ENCODE data around the gene BEND5. TPM values are rescaled to one million over a fixed set of nuclear protein-coding genes. Genes with fewer than 3 reads are reported as not detected.

Gene BEND5
- total RNA-seq, 2 experiments from 2014 or later, result 2.0 to 2.5 TPM

GRCh38 chr1:48785869-48786268 lies 9.2 kb upstream of the BEND5 start:
- Mint-ChIP-seq H3K9me3 (no peaks in the 10 kb centered on the region), H3K4me3 (no peak overlapping the region), H3K4me1 (peaks cover 8% of the 10 kb centered on the region), H3K36me3 (ENCODE audit: low read depth) (no peaks in the 10 kb centered on the region), H3K27me3 (no peaks in the 10 kb centered on the region), H3K27ac (no peak overlapping the region)
- ChIA-PET CTCF (no interaction called here), POLR2A (no interaction called here)
- DNase-seq, result no peak

DNA sequence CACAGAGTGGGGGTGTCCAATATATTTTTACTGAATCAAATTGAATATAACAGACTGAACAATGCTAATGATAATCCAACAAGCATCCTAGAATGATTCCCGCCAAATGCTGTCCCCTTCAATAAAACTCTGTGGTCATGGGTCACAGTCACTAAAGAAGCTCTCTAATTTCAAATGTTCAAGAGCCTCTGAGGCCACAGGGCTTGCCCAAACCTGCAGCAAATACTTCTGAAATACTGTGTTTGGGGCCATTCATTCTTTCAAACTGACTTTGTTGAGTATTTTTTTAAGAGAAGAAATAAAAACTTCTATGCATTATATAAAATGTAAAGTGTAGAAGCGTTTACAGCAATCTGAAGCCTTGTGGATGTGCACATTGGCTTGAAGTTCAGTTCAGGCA lies 7.6 kb upstream of the BEND5 start:
- Mint-ChIP-seq H3K27ac (no peak overlapping the region), H3K4me1 (no peaks in the 10 kb centered on the region), H3K36me3 (ENCODE audit: low read depth) (no peaks in the 10 kb centered on the region), H3K4me3 (no peak overlapping the region), H3K27me3 (peaks cover under 1% of the 10 kb centered on the region), H3K9me3 (no peaks in the 10 kb centered on the region)
- POLR2A ChIA-PET, result no interaction called here
- CTCF ChIA-PET, result no interaction called here
- DNase-seq, result no peak

DNA sequence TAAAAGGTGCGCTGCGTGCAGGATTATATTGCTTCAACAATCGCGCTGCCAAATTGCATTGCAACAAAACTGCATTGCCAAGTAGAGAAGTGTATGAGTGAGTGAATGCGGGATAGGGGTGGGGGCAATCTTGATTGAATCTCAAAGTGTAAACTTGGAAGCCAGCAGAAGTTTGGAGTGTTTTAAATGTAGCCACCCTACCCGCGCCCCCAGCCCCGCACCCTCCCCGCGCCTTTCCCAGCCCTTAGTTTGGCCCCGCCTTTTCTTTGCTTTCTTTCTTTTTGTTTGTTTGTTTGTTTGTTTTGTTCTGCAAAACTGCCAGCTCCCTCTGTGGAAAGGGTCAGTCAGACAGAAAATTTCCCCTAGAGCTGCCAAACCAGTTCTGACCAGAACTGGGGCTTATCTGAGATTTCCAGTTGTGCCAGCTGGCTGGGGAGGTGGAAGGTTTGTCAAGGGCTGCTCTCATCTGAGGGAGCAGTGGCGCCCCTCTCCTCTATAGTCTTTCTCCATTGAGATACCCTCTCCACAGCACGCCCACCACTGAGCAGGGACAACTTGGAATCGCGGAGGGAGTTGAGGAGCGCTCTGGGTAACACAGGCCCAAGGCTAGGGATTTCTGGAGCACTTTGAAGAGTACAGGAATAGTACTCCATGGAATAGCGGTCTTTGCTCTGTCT lies 666 bp upstream of the BEND5 start:
- H3K27ac Mint-ChIP-seq, result peak overlapping the region; percentile 84
- H3K4me3 Mint-ChIP-seq, result peak overlapping the region; percentile 84
- ChIA-PET POLR2A (no interaction called here), CTCF (no interaction called here)
- peaks cover 5% of the 10 kb centered on the region for H3K36me3 Mint-ChIP-seq (ENCODE audit: low read depth)
- H3K4me1 Mint-ChIP-seq, result peaks cover 23% of the 10 kb centered on the region
- H3K9me3 Mint-ChIP-seq, result no peaks in the 10 kb centered on the region
- no peak for DNase-seq
- H3K27me3 Mint-ChIP-seq, result peaks cover 15% of the 10 kb centered on the region

- no peak for DNase-seq
- Mint-ChIP-seq H3K9me3 (no peaks in the 10 kb centered on the region), H3K4me1 (peaks cover 23% of the 10 kb centered on the region), H3K4me3 (peak overlapping the region; percentile 86), H3K36me3 (ENCODE audit: low read depth) (peaks cover 8% of the 10 kb centered on the region), H3K27me3 (peaks cover 15% of the 10 kb centered on the region), H3K27ac (peak overlapping the region; percentile 87)
- ChIA-PET CTCF (interaction anchor here (0.9 kb wide), 1 partner anchor 25 kb away, joined by 3 read pairs; no protein-coding TSS in a partner anchor), POLR2A (no interaction called here)
These were observed 779 bp downstream of the BEND5 start for GRCh38 chr1:48775831-48776392.

- peaks cover 11% of the 10 kb centered on the region for H3K27me3 Mint-ChIP-seq
- peaks cover 23% of the 10 kb centered on the region for H3K4me1 Mint-ChIP-seq
- POLR2A ChIA-PET, result no interaction called here
- H3K36me3 Mint-ChIP-seq (ENCODE audit: low read depth), result peaks cover 8% of the 10 kb centered on the region
- H3K27ac Mint-ChIP-seq, result no peak overlapping the region
- DNase-seq, result no peak
- no peak overlapping the region for H3K4me3 Mint-ChIP-seq
- CTCF ChIA-PET, result interaction anchor here (0.8 to 1.1 kb wide), 2 partner anchors 17 to 31 kb away, joined by 3 read pairs; no protein-coding TSS in a partner anchor
- H3K9me3 Mint-ChIP-seq, result no peaks in the 10 kb centered on the region
These were observed 3.6 kb downstream of the BEND5 start for GRCh38 chr1:48773133-48773532.

- no peak for DNase-seq
- Mint-ChIP-seq H3K4me1 (peaks cover 21% of the 10 kb centered on the region), H3K27ac (no peak overlapping the region), H3K27me3 (peaks cover 7% of the 10 kb centered on the region), H3K36me3 (ENCODE audit: low read depth) (peaks cover 8% of the 10 kb centered on the region), H3K9me3 (no peaks in the 10 kb centered on the region), H3K4me3 (no peak overlapping the region)
- CTCF ChIA-PET, result interaction anchor here (1.4 kb wide), 1 partner anchor 10 kb away, joined by 4 read pairs; no protein-coding TSS in a partner anchor
- POLR2A ChIA-PET, result no interaction called here
These were observed 4.5 kb downstream of the BEND5 start for GRCh38 chr1:48772211-48772610.

DNA sequence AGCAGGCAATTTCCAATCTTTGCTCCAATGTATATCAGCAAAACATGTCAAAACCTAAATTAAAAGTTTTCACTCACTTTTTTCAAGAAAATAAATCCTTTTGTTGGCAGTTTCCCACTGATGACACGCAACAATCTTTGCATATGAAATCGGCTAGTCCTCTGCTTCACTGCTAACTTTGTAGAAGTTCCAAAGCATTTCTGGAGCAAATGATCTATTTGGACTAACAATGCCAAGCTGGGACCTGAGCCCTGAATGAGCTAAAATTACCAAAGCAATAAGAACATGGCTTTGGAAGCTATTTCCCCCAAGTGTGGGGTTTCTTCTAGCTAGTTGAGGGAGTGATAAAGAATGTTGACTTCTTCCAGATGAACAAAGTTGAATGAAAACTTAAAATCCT lies 5.1 kb downstream of the BEND5 start:
- no peak for DNase-seq
- Mint-ChIP-seq H3K27me3 (peaks cover 4% of the 10 kb centered on the region), H3K27ac (no peak overlapping the region), H3K9me3 (no peaks in the 10 kb centered on the region), H3K4me1 (peaks cover 18% of the 10 kb centered on the region), H3K4me3 (no peak overlapping the region), H3K36me3 (ENCODE audit: low read depth) (peaks cover 8% of the 10 kb centered on the region)
- ChIA-PET CTCF (interaction anchor here (1.4 kb wide), 1 partner anchor 9 kb away, joined by 4 read pairs; no protein-coding TSS in a partner anchor), POLR2A (no interaction called here)

GRCh38 chr1:48767975-48768510 lies 8.6 kb downstream of the BEND5 start:
- H3K27ac Mint-ChIP-seq, result no peak overlapping the region
- no peak for DNase-seq
- peaks cover 3% of the 10 kb centered on the region for H3K36me3 Mint-ChIP-seq (ENCODE audit: low read depth)
- H3K27me3 Mint-ChIP-seq, result no peaks in the 10 kb centered on the region
- POLR2A ChIA-PET, result no interaction called here
- H3K9me3 Mint-ChIP-seq, result no peaks in the 10 kb centered on the region
- H3K4me1 Mint-ChIP-seq, result no peaks in the 10 kb centered on the region
- CTCF ChIA-PET, result no interaction called here
- H3K4me3 Mint-ChIP-seq, result no peak overlapping the region

- H3K4me1 Mint-ChIP-seq, result no peaks in the 10 kb centered on the region
These were observed 11.4 kb downstream of the BEND5 start for GRCh38 chr1:48765335-48765734.

GRCh38 chr1:48761986-48762385 lies 14.7 kb downstream of the BEND5 start:
- Mint-ChIP-seq H3K9me3 (no peaks in the 10 kb centered on the region), H3K27me3 (no peaks in the 10 kb centered on the region), H3K27ac (no peak overlapping the region), H3K4me1 (no peaks in the 10 kb centered on the region), H3K36me3 (ENCODE audit: low read depth) (peaks cover 4% of the 10 kb centered on the region), H3K4me3 (no peak overlapping the region)
- ChIA-PET POLR2A (no interaction called here), CTCF (interaction anchor here (1.0 kb wide), 2 partner anchors 10 to 125 kb away, joined by 3 to 4 read pairs; no protein-coding TSS in a partner anchor)
- DNase-seq, result no peak

More at GRCh38 chr1:48765335-48765734, 11.4 kb downstream of the BEND5 start:
- ChIA-PET CTCF (interaction anchor here (0.5 kb wide), 1 partner anchor 207 kb away, joined by 3 read pairs; no protein-coding TSS in a partner anchor), POLR2A (no interaction called here)
- H3K4me3 Mint-ChIP-seq, result no peak overlapping the region
- no peaks in the 10 kb centered on the region for H3K36me3 Mint-ChIP-seq (ENCODE audit: low read depth)
- H3K9me3 Mint-ChIP-seq, result no peaks in the 10 kb centered on the region
- no peaks in the 10 kb centered on the region for H3K27me3 Mint-ChIP-seq
- H3K27ac Mint-ChIP-seq, result no peak overlapping the region
- DNase-seq, result no peak

GRCh38 chr1:48761411-48761810 lies 15.3 kb downstream of the BEND5 start:
- Mint-ChIP-seq H3K27me3 (no peaks in the 10 kb centered on the region), H3K4me1 (no peaks in the 10 kb centered on the region), H3K36me3 (ENCODE audit: low read depth) (peaks cover 4% of the 10 kb centered on the region), H3K4me3 (no peak overlapping the region), H3K27ac (no peak overlapping the region), H3K9me3 (no peaks in the 10 kb centered on the region)
- DNase-seq, result no peak
- POLR2A ChIA-PET, result no interaction called here
- CTCF ChIA-PET, result interaction anchor here (1.0 kb wide), 2 partner anchors 11 to 124 kb away, joined by 3 to 4 read pairs; no protein-coding TSS in a partner anchor

DNA sequence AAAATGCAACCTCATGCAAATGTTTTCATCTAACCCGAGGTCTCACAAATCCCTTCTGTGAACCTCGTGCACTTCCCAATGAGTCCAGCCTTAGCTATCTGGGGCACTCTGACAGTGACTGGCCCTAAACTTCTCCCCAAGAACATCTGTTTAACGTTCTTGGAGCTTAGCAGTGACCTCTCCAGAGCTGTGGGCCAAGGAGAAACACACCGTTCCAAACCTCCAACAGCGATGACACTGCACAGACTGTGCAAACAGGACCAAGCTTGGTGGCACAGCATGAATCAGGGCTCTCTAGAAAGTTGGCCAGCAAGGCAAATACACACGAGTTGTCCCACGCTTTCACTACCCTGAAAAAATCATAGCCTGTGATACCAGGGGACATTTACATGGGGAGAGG lies 15.8 kb downstream of the BEND5 start:
- no peaks in the 10 kb centered on the region for H3K27me3 Mint-ChIP-seq
- DNase-seq, result no peak
- ChIA-PET POLR2A (no interaction called here), CTCF (interaction anchor here (1.1 kb wide), 1 partner anchor 73 kb away, joined by 3 read pairs; no protein-coding TSS in a partner anchor)
- no peak overlapping the region for H3K4me3 Mint-ChIP-seq
- no peaks in the 10 kb centered on the region for H3K9me3 Mint-ChIP-seq
- H3K27ac Mint-ChIP-seq, result no peak overlapping the region
- peaks cover 4% of the 10 kb centered on the region for H3K36me3 Mint-ChIP-seq (ENCODE audit: low read depth)
- H3K4me1 Mint-ChIP-seq, result no peaks in the 10 kb centered on the region

DNA sequence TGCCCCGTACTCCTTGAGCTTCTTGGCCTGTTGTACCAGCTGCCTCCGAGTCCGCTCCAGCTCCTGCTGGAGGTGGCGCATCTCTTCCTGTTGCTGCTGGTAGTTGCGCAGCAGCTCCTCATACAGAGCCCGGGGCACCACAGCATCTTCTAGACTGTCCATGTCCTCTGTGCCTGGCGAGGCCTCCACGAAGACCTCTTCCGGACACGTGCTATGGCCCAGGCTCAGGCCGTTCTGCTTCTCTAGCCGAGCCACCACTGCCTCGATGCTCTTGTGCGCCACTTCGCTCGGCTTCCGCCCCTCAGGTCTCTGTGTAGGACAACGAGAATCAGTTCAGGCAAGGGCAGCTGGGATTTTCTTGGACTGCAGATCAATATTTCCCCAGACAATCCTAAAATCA lies 17.7 kb downstream of the BEND5 start:
- H3K9me3 Mint-ChIP-seq, result no peaks in the 10 kb centered on the region
- DNase-seq, result no peak
- no peak overlapping the region for H3K27ac Mint-ChIP-seq
- no peak overlapping the region for H3K4me3 Mint-ChIP-seq
- ChIA-PET POLR2A (no interaction called here), CTCF (no interaction called here)
- H3K36me3 Mint-ChIP-seq (ENCODE audit: low read depth), result peaks cover 4% of the 10 kb centered on the region
- no peaks in the 10 kb centered on the region for H3K4me1 Mint-ChIP-seq
- H3K27me3 Mint-ChIP-seq, result no peaks in the 10 kb centered on the region

Measured in activated CD4-positive, alpha-beta T cell treated with anti-CD3 and anti-CD28 coated beads, Interleukin-2, amount 10 ng/mL, durations not matched to agents 7 days and 5 days (primary cell).